Stomach (tissue), 9 donors: Measurements from ENCODE around the gene ANK2. TPM values are rescaled to one million over a fixed set of nuclear protein-coding genes. Genes with fewer than 3 reads are reported as not detected.

Source experiments
- DNase-seq, 2 donors: peaks; one replicate each; pipeline versions ENCODE4 v3.0.0 to v3.0.0-alpha.2; 2013 to 2019
- H3K27ac ChIP-seq, 5 donors: fragments of 200-600 bp in 4 of 5; sonication (generic) in 4 of 5; one replicate each; pipeline ENCODE4 v1.5.1; 2013 to 2019; ENCODE audit warnings: mild to moderate bottlenecking in 1 of 5, moderate library complexity in 1 of 5
- H3K27me3 ChIP-seq, 3 donors: fragments of 200-600 bp; sonication (generic); one replicate each; pipeline ENCODE4 v1.5.1; 2017 to 2019; ENCODE audit warnings: mixed run types in 1 of 3
- H3K36me3 ChIP-seq, 4 donors: fragments of 200-600 bp; sonication (generic); 1 replicate in 3 of 4; 2 replicates in 1 of 4; pipeline ENCODE4 v1.5.1; 2016 to 2019
- H3K4me1 ChIP-seq, 4 donors: fragments of 200-600 bp; sonication (generic); one replicate each; pipeline ENCODE4 v1.5.1; 2016 to 2019
- H3K4me3 ChIP-seq, 4 donors: fragments of 200-600 bp; sonication (generic) in 3 of 4; one replicate each; pipeline ENCODE4 v1.5.1; 2016 to 2019; ENCODE audit warnings: mild to moderate bottlenecking in 1 of 4
- H3K9me3 ChIP-seq, 4 donors: fragments of 200-600 bp; sonication (generic); one replicate each; pipeline ENCODE4 v1.5.1; 2016 to 2019
- CTCF ChIP-seq, 7 experiments: fragments of 450-650 bp in 4 of 7; fragments of 200-600 bp in 3 of 7; sonication (generic) in 3 of 7; IDR thresholded peaks; one replicate each; pipeline ENCODE4 v1.5.1; 2016 to 2019; ENCODE audit warnings: antibody characterized with exemption in 7 of 7, control low read depth in 2 of 7, mild to moderate bottlenecking in 1 of 7
- EP300 ChIP-seq: sonication (generic); formaldehyde crosslinking; IDR thresholded peaks from one replicate; pipeline ENCODE4 v1.6.1; 2017; ENCODE audit warnings: antibody characterized with exemption
- POLR2A ChIP-seq, 4 donors: fragments of 450-650 bp; IDR thresholded peaks; one replicate each; pipeline ENCODE4 v1.6.1; 2016; ENCODE audit warnings: antibody characterized with exemption in 4 of 4, control low read depth in 2 of 4, mild to moderate bottlenecking in 1 of 4, moderate library complexity in 1 of 4
- POLR2AphosphoS5 ChIP-seq, 3 donors: sonication (generic); formaldehyde crosslinking; IDR thresholded peaks; one replicate each; pipeline ENCODE4 v1.6.1; 2016; ENCODE audit warnings: antibody characterized with exemption in 3 of 3
- WGBS, 5 donors: extraction: QIAGEN DNeasy Blood & Tissue Kit in 3 of 5; methylation state at CpG; one replicate each; pipeline versions ENCODE4 v1.1.5 to v1.1.7; 2013 to 2018; 5-methylcytosine and 5-hydroxymethylcytosine counted together
- intact Hi-C: fragments of 100-400 bp; cut with DNase I; formaldehyde crosslinking; loops from one replicate; pipeline ENCODE4 v1.15.1; 2023; ENCODE audit warnings: low total_unique reads
- polyA plus RNA-seq, 3 donors: library from polyadenylated mRNA; stranded (reverse); fragments of 200-250 nt; gene quantifications; one replicate each; pipeline ENCODE4 v1.2.3, GENCODE V29; 2013
- total RNA-seq, 5 donors: library from RNA; depleted of rRNA; stranded (reverse); fragments of >200 nt; gene quantifications; one replicate each; pipeline versions ENCODE4 v1.1.0 to v1.2.3, GENCODE V29; 2014 to 2016
- donor health status: healthy with polysubstance abuse.
- donor health status: Bipolar disorder and iron deficiency.
- donor health status: healthy.

Gene ANK2
- total and polyA plus RNA-seq, 8 donors = 1.9 to 123 (median 13.8) TPM

- H3K4me1 ChIP-seq = no peaks in the 10 kb centered on the region
- no peak overlapping the region for H3K4me3 ChIP-seq
- intact Hi-C loops = no loop called here
- TF ChIP-seq POLR2A (IDR thresholded peaks at IDR 0.05) (no peak), EP300 (no peak), CTCF (IDR thresholded peaks at IDR 0.05) (no peak), POLR2AphosphoS5 (IDR thresholded peaks at IDR 0.05) (no peak)
- DNase-seq = no peak
- peaks cover 0 to 7% (median 0%) of the 10 kb centered on the region in 4 donors for H3K36me3 ChIP-seq
- H3K9me3 ChIP-seq = no peaks in the 10 kb centered on the region
- no peak overlapping the region for H3K27ac ChIP-seq
- 79 to 86% (median 83%) methylated on average over 5 of the region's 5 CpGs for WGBS, 5 donors
- H3K27me3 ChIP-seq = no peaks in the 10 kb centered on the region
Observed at GRCh38 chr4:113358784-113359183, 309.3 kb downstream of the ANK2 start.

GRCh38 chr4:113365377-113365776 lies 315.9 kb downstream of the ANK2 start:
- H3K4me3 ChIP-seq = no peak overlapping the region
- peaks cover 0 to 53% (median 14%) of the 10 kb centered on the region in 4 donors for H3K36me3 ChIP-seq
- no peaks in the 10 kb centered on the region for H3K4me1 ChIP-seq
- TF ChIP-seq POLR2A (IDR thresholded peaks at IDR 0.05) (no peak), POLR2AphosphoS5 (IDR thresholded peaks at IDR 0.05) (no peak), CTCF (IDR thresholded peaks at IDR 0.05) (no peak), EP300 (no peak)
- no peak overlapping the region for H3K27ac ChIP-seq
- H3K9me3 ChIP-seq = no peaks in the 10 kb centered on the region
- WGBS, 5 donors = 56 to 74% (median 62%) methylated on average over 2 of the region's 2 CpGs
- intact Hi-C loops = no loop called here
- H3K27me3 ChIP-seq = no peaks in the 10 kb centered on the region
- DNase-seq = no peak

- Histone ChIP-seq H3K4me1 (no peaks in the 10 kb centered on the region), H3K27me3 (no peaks in the 10 kb centered on the region), H3K27ac (no peak overlapping the region), H3K4me3 (no peak overlapping the region), H3K9me3 (no peaks in the 10 kb centered on the region), H3K36me3 (peaks cover 0 to 70% (median 20%) of the 10 kb centered on the region in 4 donors)
- no peak for DNase-seq
- 83 to 95% (median 88%) methylated on average over 2 of the region's 2 CpGs for WGBS, 5 donors
- intact Hi-C loops = no loop called here
- TF ChIP-seq CTCF (IDR thresholded peaks at IDR 0.05) (no peak), EP300 (no peak), POLR2A (IDR thresholded peaks at IDR 0.05) (no peak), POLR2AphosphoS5 (IDR thresholded peaks at IDR 0.05) (no peak)
Observed at GRCh38 chr4:113368056-113368455, 318.6 kb downstream of the ANK2 start.

- peaks cover 0 to 3% (median 0%) of the 10 kb centered on the region in 4 donors for H3K4me1 ChIP-seq
- peaks cover 0 to 64% (median 26%) of the 10 kb centered on the region in 4 donors for H3K36me3 ChIP-seq
- no peaks in the 10 kb centered on the region for H3K9me3 ChIP-seq
- intact Hi-C loops = no loop called here
- H3K4me3 ChIP-seq = no peak overlapping the region
- DNase-seq = no peak
- H3K27ac ChIP-seq = no peak overlapping the region
- TF ChIP-seq EP300 (no peak), POLR2AphosphoS5 (IDR thresholded peaks at IDR 0.05) (no peak), CTCF (IDR thresholded peaks at IDR 0.05) (no peak), POLR2A (IDR thresholded peaks at IDR 0.05) (no peak)
- H3K27me3 ChIP-seq = no peaks in the 10 kb centered on the region
Observed at GRCh38 chr4:113371111-113371510, 321.7 kb downstream of the ANK2 start.
